HG03175 (cell line): Measurements from ENCODE around the gene UVSSA.
"Not testable (repeated sequence)": the region's sequence is repeated elsewhere in the genome, so short reads cannot be mapped to it uniquely, and the experiment has no call there.

Experiments used
- ATAC-seq: cut with Tn5 transposase; IDR thresholded peaks from one replicate; pipeline ENCODE4 v1.9.1; 2021; ENCODE audit warnings: mild to moderate bottlenecking, moderate library complexity; ENCODE audit not compliant: unreplicated experiment

Gene UVSSA

DNA sequence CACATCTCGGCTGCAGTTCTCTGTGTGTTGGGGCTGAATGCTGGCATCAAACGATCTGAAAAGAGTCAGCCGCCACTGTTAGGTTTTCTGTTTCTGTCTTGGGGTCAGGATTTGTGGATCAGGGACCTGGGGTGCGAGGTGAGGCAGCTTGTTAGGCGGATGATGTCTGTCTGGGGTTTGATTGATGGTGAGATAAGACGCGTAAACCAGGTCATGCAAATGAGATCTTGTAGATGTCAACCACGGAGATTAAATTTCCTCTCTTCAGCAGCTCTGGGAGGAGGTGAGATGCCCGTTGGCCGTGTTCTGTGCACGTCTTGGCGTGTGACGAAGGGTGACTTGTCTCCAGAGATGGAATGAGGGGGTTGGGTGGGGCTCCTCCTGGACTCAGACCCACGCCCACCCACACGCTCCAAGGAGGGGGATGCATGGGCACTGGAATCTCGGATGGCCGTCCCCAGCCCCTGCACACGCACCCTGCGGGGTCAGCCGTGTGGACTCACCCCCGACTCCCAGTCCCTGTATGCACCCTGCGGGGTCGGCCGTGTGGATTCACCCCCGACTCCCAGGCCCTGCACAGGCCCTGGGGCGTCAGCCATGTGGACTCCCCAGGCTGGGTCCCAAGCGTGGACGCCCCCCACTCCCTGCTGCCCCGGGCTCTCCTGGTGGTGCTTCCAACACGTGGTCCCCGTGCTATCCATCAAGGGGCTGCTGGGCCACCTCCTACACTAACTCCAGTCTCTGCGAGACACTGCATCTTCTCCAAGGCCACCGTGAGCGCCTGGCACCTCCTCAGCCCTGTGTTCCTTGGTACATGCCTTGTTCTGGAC is 16.0 kb upstream of the UVSSA start:
- ATAC-seq, result no peak

GRCh38 chr4:1331591-1332353 is 15.2 kb upstream of the UVSSA start:
- no peak for ATAC-seq

DNA sequence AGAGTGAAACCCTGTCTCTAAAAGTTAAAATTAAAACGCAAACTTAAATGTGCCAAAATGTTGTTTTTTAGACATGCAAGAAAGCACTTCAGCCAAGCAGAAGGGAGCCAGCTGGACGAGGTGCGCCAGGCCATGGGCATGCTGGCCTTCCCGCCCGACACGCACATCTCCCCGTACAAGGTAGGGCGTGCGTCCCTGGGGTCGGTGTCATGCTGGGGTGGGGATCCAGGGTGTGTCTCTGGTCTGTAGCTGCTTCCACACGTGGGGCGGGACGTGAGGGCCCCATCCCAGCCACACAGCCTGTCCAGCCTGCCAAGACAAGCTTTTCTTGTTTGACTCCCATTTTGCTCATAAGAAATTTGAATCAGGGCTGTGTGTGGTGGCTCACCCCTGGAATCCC is 14.3 kb upstream of the UVSSA start:
- no peak for ATAC-seq

DNA sequence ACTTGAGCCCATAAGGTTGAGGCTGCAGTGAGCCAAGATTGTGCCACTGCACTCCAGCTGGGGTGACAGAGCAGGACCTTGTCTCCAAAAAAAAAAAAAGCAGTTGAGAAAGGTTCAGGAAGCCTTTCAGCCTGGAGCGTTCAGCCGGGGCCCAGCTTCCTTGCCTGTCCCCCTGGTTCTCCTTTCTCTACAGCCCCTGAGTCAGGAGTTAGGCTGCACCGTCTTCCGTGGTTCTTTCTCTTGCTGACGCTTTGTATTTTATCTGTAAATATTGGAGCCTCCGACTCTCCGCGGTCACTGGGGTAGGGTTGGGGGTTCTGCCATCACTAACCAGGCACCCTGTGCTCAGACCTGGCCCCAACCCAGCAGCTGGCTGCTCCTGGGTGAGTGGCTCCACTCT is 13.8 kb upstream of the UVSSA start:
- no peak for ATAC-seq

DNA sequence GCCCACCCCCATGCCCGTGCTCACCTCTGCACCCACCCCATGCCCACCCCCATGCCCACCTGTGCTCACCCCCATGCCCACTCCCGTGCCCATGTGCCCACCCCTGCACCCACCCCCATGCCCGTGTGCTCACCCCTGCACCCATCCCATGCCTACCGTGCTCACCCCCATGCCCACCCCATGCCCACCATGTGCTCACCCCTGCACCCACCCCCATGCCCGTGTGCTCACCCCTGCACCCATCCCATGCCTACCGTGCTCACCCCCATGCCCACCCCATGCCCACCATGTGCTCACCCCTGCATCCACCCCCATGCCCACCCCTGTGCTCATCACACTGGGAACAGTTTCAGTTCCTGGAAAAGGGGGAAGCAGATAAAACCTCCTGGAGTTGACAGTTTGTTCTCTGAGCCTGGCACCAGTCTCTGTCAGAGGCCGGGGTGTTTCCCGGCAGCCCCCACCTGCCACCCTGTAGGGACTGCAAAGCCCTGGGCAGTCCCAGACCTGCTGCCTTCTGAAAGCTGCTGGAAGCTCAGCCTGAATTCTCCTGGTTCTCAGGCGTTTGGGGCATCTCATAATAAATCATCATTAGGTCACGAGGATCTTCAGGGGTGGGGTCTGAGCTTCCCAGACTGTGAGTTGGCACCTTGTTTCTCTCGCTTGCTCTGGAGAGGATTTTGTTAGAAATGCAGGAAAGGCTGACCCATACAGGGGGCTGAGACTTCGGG is 13.0 kb upstream of the UVSSA start:
- ATAC-seq, result not testable (repeated sequence)

GRCh38 chr4:1334579-1334895 is 12.5 kb upstream of the UVSSA start:
- ATAC-seq, result no peak

DNA sequence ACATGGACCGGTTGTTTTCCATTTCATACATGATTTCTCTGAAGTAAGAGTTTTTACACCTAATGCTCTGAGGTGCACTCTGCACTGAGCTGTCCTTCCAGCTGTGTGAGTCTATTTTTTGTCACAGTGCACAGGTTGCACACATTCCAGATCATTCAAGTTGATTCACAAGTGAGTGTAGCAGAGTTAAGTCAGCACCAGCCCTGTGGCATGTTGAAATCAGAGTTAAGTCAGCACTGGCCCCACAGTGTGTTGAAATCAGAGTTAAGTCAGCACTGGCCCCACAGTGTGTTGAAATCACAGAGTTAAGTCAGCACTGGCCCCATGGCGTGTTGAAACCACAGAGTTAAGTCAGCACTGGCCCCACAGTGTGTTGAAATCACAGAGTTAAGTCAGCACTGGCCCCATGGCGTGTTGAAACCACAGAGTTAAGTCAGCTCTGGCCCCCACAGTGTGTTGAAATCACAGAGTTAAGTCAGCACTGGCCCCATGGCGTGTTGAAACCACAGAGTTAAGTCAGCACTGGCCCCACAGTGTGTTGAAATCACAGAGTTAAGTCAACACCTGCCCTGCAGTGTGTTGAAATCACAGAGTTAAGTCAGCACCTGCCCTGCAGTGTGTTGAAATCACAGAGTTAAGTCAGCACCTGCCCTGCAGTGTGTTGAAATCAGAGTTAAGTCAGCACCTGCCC is 11.7 kb upstream of the UVSSA start:
- not testable (repeated sequence) for ATAC-seq

- ATAC-seq, result no peak
Measured at GRCh38 chr4:1336088-1336491, 10.9 kb upstream of the UVSSA start.

GRCh38 chr4:1337376-1337831 is 9.6 kb upstream of the UVSSA start:
- ATAC-seq, result no peak

DNA sequence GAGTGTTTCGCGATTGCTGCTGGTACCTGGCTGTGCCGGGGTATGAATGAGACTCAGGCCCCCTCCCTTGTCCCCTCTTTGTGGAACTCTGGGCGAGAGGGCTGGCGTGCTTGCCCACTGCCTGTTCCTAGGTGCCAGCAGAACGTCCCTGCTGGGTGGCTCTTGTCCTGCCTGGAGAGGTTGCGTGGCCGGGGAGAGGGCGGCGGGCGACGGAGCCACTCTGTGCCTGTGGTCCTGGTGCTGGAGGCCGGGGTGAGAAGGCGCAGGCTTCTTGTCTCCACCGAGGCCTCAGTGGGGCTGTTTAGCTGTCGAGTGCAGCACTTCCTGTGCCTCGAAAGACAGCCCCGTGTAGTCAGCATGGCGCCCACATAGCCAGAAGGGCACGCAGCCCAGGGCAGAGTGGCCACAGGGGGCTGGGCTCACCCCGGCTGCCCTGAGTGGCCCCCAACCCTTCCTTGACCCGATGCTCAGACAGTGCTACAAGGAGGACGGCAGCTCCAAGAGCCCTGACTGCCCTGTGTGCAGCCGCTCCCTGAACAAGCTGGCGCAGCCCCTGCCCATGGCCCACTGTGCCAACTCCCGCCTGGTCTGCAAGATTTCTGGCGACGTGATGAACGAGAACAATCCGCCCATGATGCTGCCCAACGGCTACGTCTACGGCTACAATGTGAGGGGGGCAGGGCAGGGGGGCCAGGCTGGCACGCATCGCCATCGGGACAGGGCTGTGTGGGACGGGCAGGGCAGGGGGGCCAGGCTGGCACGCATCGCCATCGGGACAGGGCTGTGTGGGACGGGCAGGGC is 8.9 kb upstream of the UVSSA start:
- no peak for ATAC-seq

DNA sequence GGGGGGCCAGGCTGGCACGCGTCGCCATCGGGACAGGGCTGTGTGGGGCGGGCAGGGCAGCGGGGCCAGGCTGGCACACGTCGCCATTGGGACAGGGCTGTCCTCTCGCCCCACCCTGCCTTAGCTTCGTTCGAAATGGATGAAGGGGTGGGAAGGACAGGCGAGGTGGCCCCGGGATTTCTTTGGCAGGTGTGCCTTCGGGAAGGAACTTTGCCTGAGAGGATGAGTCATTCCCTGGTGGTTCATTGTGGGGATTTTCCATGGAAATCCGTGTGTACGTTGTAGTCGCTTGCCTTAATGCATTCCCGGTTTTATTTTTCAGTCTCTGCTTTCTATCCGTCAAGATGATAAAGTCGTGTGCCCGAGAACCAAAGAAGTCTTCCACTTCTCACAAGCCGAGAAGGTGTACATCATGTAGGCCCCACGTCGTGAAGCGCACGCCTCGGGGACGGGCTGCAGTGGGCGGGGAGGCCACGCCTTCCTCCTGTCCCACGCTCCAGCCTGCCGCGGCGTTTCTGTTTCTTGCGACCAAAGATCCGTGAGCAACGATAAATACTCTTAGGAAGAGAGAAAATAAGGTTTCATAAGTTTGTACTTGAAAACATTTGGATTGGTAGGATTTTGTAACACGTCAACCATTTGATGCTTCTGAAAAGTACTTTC is 8.1 kb upstream of the UVSSA start:
- no peak for ATAC-seq

DNA sequence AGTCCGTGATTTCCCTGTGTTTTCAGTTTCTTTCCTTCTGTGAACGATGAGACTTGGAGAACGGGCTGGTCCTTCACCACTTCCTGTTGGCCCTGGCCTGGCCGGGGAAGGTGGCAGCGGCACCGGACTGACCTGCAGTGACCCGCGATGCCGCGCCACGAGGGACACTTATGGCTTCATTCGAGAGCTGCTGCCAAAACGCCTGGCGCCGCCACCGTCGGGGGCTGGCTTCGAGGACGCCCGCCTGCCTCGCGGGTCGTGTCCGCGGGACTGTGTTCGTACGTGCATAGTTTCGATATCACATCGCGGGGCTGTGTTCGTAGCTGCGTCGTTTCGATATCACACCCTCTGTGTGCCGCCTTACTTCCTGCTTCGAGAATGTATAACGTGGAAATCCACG is 7.5 kb upstream of the UVSSA start:
- ATAC-seq, result no peak

DNA sequence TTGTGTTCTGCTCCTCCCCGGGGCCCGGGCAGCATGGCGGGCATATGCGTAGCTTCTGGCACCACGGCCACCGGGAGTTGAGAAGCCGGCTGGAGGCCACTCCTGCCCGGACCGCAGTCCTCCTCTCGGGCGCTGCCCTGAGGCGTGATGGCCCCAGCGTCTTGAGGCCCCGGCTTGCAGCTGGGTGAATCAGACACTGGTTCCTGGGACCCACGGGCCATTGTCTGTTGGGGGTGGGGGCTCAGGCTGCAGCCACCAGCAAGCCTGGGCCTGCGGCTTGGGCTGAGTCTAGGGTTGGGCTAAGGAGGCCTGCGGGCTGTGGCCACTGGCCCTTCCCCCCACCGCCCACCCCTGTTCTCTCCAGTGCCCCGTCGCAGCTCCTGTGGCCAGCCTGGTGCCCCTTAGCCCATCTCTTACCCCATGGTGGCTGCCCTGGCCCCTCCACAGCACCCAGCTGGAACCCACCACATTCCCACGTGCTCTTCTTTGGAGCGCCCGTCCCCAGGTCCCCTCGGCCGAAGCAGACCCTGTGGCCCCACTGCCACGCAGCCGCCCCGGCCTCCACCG is 6.7 kb upstream of the UVSSA start:
- no peak for ATAC-seq

DNA sequence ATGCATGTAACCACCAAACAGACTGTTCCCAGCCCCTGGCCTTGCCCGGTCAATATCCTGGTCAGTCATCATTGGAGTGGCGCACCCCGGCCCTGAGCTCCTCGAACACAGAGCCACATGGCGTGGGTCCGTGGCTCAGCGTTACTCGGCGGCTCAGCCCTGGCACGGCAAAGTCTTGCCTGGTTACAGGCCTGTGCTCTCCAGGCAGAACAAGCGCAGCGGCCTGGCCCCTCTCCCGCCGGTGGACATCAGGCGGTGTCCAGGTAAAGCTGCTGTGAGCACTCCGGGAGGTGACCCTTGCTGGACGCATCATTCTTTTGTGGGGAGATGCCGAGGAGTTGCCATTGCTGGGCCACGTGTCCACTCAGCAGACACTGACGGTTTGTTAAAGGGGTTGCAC is 6.1 kb upstream of the UVSSA start:
- no peak for ATAC-seq

DNA sequence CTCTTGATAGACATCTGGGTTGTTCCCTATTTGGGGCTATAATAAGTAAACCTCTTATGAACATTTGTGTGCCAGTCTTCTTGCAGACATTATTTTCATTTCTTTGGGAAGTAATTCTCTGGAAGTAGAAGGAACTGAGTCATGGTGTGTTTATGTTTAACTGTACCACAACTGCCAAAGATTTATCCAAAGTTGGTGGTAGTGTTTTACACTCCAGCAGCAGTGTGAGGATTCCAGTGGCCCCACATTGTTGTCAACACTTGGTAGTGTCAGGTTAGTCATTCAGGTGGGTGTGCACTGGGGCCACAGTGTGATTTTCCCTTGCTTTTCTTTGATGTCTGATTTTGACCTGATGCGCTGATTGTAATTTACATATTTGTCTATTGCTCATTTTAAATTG is 5.0 kb upstream of the UVSSA start:
- no peak for ATAC-seq

DNA sequence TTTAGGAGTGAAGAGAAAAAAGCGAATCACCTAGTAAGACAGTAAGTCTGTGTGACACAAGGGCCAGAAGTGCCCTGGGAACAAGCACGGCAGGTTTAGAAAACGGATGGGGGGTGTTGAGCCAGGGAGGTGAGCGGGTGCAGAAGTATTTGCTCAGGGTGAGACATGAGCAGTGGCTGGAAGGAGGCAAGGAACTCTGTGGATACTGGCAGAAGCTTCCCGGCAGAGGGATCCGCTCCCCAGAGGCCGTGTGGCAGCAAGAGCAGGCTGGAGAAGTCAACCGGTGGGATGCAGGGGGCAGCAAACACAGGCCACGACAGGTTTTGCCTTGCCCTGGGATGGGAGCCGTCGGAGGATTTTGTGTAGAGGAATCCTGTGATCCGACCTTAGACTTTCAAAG is 2.3 kb upstream of the UVSSA start:
- ATAC-seq, result no peak

DNA sequence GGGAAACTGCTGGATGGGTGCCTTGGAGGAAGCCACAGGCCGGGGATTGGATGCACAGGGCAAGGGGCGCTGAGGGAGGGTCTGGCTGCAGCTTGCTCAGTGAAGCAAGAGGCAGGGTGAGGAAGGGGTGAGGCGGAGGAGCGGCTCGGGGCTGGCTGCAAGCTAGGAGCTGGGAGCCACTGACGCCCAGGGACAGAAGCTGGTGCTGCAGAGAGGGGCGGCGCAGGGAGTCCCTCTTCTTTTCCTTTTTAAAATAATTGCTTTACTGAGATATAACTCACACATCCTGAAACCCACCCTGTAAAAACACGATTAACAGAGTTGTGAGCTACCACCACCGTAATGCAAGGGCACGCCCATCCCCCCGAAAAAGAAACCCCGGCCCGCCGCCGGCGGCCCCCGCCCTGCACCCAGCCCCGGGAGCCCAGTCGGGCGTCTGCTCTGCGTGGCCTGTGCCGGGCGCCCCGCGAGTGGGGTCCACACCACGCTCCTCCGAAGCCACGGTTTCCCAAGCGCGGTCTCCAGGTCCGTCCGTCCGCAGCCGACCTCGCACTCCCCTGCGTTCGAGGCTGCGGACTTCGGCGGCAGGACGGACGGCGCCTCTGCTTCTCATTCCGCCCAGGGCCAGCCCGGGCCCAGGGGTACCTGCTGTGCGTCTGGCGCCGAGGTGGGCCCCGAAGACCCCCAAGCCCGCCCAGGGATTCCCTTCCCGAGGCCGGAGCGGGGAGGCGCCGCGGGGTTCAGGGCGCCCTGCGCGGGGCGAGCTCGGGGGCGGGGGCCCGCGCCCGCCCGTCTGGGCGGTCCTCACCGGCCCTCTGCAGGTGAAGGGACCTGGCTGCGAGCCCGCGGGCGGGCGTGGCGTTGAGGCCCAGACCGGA is 866 bp upstream of the UVSSA start:
- peak; percentile 20 for ATAC-seq

- ATAC-seq, result peak; percentile 33
Measured at GRCh38 chr4:1347410-1347864, 429 bp downstream of the UVSSA start.
